ENCODE measurements around the gene PLEKHA8.
A peak's percentile ranks its signal among the peaks of the same experiment; 100 is the strongest.

PLEKHA8 gene, protein sequence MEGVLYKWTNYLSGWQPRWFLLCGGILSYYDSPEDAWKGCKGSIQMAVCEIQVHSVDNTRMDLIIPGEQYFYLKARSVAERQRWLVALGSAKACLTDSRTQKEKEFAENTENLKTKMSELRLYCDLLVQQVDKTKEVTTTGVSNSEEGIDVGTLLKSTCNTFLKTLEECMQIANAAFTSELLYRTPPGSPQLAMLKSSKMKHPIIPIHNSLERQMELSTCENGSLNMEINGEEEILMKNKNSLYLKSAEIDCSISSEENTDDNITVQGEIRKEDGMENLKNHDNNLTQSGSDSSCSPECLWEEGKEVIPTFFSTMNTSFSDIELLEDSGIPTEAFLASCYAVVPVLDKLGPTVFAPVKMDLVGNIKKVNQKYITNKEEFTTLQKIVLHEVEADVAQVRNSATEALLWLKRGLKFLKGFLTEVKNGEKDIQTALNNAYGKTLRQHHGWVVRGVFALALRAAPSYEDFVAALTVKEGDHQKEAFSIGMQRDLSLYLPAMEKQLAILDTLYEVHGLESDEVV

DNA sequence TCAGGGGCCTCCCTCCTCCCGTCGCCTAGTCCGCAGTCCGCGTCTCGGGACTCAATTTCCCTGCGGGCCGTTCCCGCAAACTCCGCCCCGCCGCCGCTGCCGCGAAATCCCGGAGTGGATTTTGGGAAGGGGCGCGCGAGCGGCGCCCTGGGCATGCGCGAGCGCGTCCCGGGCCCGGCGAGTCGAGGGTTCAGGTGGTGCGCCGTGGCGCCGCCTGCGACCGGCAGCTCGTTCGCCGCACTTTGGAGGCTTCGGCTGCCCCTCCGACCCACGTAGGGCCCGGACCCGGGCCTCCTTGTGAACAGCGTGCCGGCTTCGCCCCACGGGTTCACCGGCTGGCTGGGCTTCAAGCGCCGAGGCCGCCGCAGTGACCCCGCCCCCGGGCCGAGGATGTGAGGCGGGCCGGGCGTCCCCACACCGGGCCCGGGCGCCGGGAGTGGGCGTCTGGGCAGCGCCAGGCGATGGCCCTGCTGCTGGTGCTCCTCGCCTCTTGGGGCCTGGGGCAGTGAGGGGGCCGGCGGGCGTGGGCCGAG lies at the start of gene PLEKHA8:
PLEKHA8 (plus strand) TSS at position 197 of the 533 bp plus-strand sequence. CDS start 351 bp downstream, outside the sequence.
- H3K36me3 Mint-ChIP-seq, result peaks cover 1% of the 10 kb centered on the region
- DNase-seq (ENCODE audit: low spot score in 2 of 2) (peak; percentile 87 to 97), ATAC-seq (ENCODE audit: low read depth) (peak; percentile 50)
- no peaks in the 10 kb centered on the region for H3K27me3 Mint-ChIP-seq
- H3K27ac Mint-ChIP-seq, result peak within 1 kb of the TSS; percentile 97
- H3K9me3 Mint-ChIP-seq, result no peaks in the 10 kb centered on the region
- peak within 1 kb of the TSS; percentile 97 for H3K4me3 Mint-ChIP-seq
- peaks cover 17% of the 10 kb centered on the region for H3K4me1 Mint-ChIP-seq

DNA sequence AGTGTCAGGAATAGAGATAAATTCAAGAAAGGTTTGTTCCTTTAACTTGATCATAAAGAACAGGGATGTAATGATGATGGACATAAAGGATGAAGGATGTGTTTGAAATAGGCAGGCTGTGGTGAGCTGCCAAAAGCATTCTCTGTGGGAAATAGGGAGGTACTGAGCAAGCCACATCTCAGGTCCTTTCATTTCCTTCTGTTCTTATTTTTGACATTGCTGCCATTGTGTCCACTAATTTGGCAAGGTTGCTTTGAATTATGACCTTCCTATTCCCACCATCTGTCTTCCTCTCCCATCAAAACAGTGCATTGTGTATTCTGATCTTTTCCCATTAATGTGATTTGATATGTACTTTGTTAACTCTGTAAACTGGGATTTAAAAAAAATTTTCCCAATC lies 48.1 kb upstream of the PLEKHA8 start:
- H3K4me1 Mint-ChIP-seq, result peaks cover 36% of the 10 kb centered on the region
- H3K36me3 Mint-ChIP-seq, result peaks cover 7% of the 10 kb centered on the region
- H3K9me3 Mint-ChIP-seq, result no peaks in the 10 kb centered on the region
- H3K27ac Mint-ChIP-seq, result no peak overlapping the region
- no peaks in the 10 kb centered on the region for H3K27me3 Mint-ChIP-seq
- DNase-seq (ENCODE audit: low spot score in 2 of 2), result no peak
- H3K4me3 Mint-ChIP-seq, result no peak overlapping the region
- ATAC-seq (ENCODE audit: low read depth), result no peak

DNA sequence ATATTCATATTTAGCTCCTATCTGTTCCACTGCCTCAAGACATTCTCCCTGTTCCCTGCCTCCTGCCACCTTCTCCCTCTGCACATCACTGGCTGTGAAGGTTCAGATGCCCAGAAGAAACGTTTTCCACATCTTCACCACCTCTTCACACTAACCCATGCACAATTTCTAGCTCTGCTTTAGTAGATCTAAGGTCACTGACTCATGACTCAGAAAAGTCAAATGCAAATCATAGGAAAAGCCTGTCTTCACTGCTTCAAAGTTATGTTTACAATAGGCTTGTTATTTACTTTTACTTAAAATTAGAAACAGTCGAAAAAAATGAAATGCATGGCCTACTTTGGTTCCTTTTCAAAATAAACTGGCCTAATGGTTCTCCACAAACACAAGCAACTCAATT lies 41.1 kb upstream of the PLEKHA8 start:
- ATAC-seq (ENCODE audit: low read depth), result no peak
- Mint-ChIP-seq H3K36me3 (peaks cover 2% of the 10 kb centered on the region), H3K27ac (peak overlapping the region; percentile 86), H3K9me3 (no peaks in the 10 kb centered on the region), H3K4me1 (peaks cover 30% of the 10 kb centered on the region), H3K4me3 (peak overlapping the region; percentile 85), H3K27me3 (no peaks in the 10 kb centered on the region)
- no peak for DNase-seq (ENCODE audit: low spot score in 2 of 2)

DNA sequence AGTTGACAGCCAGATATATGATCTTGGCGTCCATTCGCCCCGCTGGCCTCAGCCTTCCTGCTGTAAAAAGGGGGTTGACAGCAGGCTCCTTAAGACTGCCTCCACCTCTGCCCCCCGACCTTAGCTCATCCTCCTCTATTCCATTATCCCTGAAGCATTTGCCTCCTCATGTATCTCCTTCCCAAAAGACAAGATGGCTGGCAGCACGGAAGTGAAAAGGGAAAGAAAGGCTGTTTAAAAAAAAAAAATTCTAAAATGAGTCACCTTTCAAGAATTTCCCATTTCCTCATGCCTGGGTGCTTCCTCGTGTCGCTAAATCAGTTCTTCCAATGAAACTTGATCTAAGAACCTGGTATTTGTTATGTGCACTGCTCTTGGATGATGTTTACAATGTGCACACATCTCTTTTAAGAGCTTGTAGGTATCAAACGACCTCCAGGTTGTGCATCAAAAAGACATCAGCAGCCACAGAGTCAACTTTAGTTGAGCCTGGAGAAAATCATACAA lies 40.3 kb upstream of the PLEKHA8 start:
- ATAC-seq (ENCODE audit: low read depth), result no peak
- Mint-ChIP-seq H3K4me1 (peaks cover 28% of the 10 kb centered on the region), H3K27ac (peak overlapping the region; percentile 86), H3K36me3 (peaks cover 2% of the 10 kb centered on the region), H3K27me3 (no peaks in the 10 kb centered on the region), H3K4me3 (peak overlapping the region; percentile 87), H3K9me3 (no peaks in the 10 kb centered on the region)
- DNase-seq (ENCODE audit: low spot score in 2 of 2), result no peak

DNA sequence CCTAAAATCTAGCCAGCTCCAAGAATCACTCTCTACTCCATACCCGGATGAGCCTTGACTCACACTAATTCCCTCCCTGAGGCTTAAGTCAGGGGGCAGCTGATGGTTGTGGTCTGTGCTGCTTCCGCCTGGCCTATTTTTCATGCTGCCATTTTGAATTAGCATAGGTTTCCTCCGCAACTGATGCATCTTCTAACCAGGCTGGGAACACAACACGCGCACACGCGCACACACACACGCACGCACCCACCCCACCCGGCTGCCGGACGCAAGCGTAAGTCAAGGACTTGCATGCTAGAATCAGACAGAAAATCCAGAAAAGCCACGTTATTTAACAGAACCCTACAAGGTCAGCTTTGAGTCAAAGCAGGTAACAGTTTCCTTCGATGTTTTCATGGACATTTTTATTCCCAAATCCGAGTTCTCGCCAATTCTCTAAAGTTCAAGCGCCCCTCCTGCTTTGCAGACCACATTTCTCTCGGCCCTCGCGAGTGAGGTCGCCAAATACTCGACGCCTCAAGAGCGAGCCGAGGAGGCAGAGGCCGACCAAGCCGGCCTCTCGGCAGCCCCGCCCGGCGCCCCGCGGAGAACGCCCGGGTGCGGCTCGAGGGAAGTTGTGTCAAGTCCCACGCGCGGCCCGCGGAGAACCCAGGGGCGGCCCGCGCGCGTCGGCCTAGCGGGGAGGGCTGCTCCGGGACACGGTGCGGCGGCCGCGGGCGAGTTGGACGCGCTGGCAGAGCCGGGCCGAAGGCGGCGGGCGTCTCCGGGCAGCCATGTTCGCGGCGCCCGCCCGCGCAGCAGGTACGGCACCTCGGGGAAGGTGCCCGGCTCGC lies 39.6 kb upstream of the PLEKHA8 start:
- Mint-ChIP-seq H3K9me3 (no peaks in the 10 kb centered on the region), H3K27ac (peak overlapping the region; percentile 86)

DNA sequence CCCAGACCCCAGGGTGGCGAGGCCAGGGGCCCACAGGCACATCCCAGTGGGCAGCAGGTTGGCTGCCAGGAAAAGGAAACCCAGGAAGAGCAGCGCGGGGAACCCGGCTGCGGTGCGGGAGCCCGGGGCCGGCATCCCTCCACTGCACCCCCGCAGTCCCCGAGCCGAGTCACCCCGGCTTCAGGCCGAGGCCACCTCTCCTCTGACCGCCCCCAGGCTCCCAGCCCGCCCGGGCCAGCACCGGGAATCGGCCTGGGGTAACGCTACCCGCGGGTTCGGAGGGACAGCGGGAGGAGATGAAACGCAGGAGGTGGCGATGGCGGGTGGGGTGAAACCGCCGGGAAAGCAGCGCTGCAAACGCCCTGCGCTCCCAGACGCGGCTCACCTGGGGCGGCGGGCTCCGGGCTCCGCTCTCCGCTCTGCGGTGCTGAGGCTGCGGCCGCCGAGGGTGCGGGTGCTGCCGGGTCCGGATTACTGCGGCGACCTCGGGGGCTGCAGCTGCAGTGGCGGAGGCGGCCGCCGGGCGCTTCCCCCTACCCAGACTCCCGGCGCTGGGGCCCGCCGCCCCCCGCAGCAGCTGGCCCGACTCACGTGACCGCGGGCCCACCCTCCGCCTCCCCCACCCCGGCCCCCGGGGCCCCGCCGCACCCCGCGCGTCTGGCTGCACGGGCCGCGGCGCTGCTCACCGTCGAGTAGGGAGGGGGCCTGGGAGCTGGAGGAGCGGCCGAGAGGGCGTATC lies 38.8 kb upstream of the PLEKHA8 start, which contains the start of gene SCRN1:
SCRN1 (minus strand) TSS at position 545 of the 739 bp plus-strand sequence. CDS start 20,734 bp downstream, outside the sequence.
- ATAC-seq (ENCODE audit: low read depth), result peak; percentile 53
- Mint-ChIP-seq H3K4me1 (peaks cover 23% of the 10 kb centered on the region), H3K27me3 (no peaks in the 10 kb centered on the region), H3K4me3 (peak within 1 kb of the TSS; percentile 87), H3K27ac (peak within 1 kb of the TSS; percentile 89), H3K36me3 (no peaks in the 10 kb centered on the region), H3K9me3 (no peaks in the 10 kb centered on the region)
- DNase-seq (ENCODE audit: low spot score in 2 of 2), result peak; percentile 33 to 63

More for the DNA sequence above, 39.6 kb upstream of the PLEKHA8 start:
- H3K4me3 Mint-ChIP-seq, result peak overlapping the region; percentile 87
- peak; percentile 43 for ATAC-seq (ENCODE audit: low read depth)
- H3K36me3 Mint-ChIP-seq, result peaks cover under 1% of the 10 kb centered on the region
- DNase-seq (ENCODE audit: low spot score in 2 of 2), result peak; percentile 27 to 43
- no peaks in the 10 kb centered on the region for H3K27me3 Mint-ChIP-seq
- peaks cover 24% of the 10 kb centered on the region for H3K4me1 Mint-ChIP-seq

DNA sequence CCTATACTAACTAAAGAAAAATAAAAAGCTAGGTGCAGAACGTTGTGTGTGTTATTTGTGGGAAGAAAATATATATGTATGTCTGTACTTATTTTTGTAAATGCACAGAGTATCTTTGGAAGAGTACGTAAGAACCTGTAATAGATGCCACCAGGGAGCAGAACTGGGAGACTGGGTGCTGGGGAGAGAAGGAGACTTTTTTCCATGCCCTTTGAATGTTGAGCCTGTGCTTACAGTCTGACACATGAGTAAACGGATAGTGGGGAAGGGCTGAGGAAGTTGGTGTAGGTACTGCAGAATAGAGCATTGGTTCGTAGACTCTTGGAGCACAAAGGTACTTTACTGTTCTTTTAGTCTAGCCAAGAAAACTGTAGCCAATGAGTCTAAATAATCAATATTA lies 37.3 kb upstream of the PLEKHA8 start:
- DNase-seq (ENCODE audit: low spot score in 2 of 2), result no peak
- Mint-ChIP-seq H3K4me3 (peak overlapping the region; percentile 72), H3K4me1 (peaks cover 18% of the 10 kb centered on the region), H3K9me3 (no peaks in the 10 kb centered on the region), H3K27me3 (no peaks in the 10 kb centered on the region), H3K36me3 (no peaks in the 10 kb centered on the region), H3K27ac (peak overlapping the region; percentile 89)
- no peak for ATAC-seq (ENCODE audit: low read depth)

DNA sequence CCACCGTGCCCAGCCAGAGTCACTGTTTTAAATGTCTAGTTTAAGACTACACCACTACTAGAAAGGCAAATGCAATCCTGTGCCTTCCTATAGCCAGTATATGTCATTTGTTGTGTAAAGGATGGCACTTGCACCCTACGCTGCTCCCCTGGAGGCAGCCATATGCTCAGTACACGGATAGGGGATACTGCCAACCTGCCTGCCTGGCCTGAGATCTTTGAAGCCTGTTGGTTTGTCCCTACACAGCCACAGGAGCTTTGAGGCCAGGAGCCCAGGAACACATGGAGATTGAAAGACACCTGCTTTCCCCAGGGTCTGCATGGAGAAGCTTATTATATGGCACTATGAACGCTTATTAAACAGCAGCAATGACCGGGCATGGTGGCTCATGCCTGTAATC lies 36.3 kb upstream of the PLEKHA8 start:
- H3K27me3 Mint-ChIP-seq, result no peaks in the 10 kb centered on the region

DNA sequence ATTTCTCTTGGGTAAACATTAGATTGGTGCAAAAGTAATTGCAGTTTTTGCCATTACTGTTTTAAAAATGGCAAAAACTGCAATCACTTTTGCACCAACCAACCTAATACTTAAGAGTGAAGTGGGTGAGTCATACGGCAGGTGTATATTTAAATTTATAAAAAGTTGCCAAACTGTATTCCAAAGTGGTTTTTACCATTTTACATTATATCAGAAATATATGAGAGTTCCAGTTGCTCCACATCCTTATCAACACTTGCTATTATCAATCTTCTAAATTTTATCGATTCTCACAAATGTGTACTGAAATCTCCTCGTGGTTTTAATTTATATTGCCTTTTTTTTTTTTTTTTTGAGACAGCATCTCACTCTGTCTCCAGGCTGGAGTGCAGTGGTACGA lies 35.1 kb upstream of the PLEKHA8 start:
- Mint-ChIP-seq H3K27me3 (no peaks in the 10 kb centered on the region), H3K27ac (no peak overlapping the region), H3K36me3 (peaks cover 4% of the 10 kb centered on the region), H3K4me1 (peaks cover 9% of the 10 kb centered on the region), H3K9me3 (peaks cover 5% of the 10 kb centered on the region), H3K4me3 (no peak overlapping the region)
- no peak for DNase-seq (ENCODE audit: low spot score in 2 of 2)
- no peak for ATAC-seq (ENCODE audit: low read depth)

More for the DNA sequence above, 36.3 kb upstream of the PLEKHA8 start:
- no peak overlapping the region for H3K4me3 Mint-ChIP-seq
- DNase-seq (ENCODE audit: low spot score in 2 of 2) (no peak), ATAC-seq (ENCODE audit: low read depth) (no peak)
- peaks cover 2% of the 10 kb centered on the region for H3K36me3 Mint-ChIP-seq
- peaks cover 17% of the 10 kb centered on the region for H3K4me1 Mint-ChIP-seq
- peaks cover 5% of the 10 kb centered on the region for H3K9me3 Mint-ChIP-seq
- H3K27ac Mint-ChIP-seq, result no peak overlapping the region

DNA sequence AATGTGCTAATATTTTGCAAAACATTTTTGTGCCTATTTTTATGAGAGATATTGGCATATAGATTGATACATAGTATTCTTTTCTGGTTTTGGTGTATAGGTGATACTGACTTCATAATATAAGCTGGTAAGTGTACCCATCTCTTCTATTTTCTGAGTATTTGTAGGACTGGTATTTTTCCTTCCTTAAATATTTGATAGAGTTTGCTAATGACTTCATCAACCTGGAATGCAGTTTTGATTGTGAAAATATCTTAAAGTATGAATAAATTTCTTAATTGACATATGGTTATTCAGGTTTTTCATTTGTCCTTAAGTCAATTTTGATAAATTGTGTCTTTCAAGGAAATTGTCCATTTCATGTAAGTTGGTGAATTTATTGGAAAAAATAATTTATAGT lies 32.6 kb upstream of the PLEKHA8 start:
- peaks cover 5% of the 10 kb centered on the region for H3K9me3 Mint-ChIP-seq
- no peaks in the 10 kb centered on the region for H3K27me3 Mint-ChIP-seq
- DNase-seq (ENCODE audit: low spot score in 2 of 2) (no peak), ATAC-seq (ENCODE audit: low read depth) (no peak)
- H3K4me1 Mint-ChIP-seq, result peaks cover 2% of the 10 kb centered on the region
- H3K4me3 Mint-ChIP-seq, result no peak overlapping the region
- H3K36me3 Mint-ChIP-seq, result peaks cover 4% of the 10 kb centered on the region
- no peak overlapping the region for H3K27ac Mint-ChIP-seq

DNA sequence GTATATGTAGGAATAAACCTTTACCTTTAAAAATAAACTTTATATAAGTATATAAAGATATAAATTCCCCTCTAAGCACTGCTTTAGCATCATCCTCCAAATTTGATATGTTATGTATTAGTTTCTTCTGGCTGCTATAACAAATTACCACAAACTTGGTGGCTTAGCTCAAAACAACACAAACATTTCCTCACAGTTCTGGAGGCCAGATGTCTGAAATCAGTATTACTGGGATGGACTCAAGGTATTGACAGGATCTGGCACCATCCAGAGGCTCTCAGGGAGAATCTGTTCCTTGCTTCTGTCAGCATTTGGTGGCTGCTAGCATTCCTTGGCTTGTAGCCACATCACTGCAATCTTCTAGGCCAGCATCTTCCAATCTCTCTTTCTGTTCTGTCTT lies 31.9 kb upstream of the PLEKHA8 start:
- Mint-ChIP-seq H3K9me3 (peaks cover 5% of the 10 kb centered on the region), H3K4me3 (no peak overlapping the region), H3K27ac (no peak overlapping the region), H3K36me3 (peaks cover 4% of the 10 kb centered on the region), H3K27me3 (no peaks in the 10 kb centered on the region), H3K4me1 (no peaks in the 10 kb centered on the region)
- DNase-seq (ENCODE audit: low spot score in 2 of 2) (no peak), ATAC-seq (ENCODE audit: low read depth) (no peak)

DNA sequence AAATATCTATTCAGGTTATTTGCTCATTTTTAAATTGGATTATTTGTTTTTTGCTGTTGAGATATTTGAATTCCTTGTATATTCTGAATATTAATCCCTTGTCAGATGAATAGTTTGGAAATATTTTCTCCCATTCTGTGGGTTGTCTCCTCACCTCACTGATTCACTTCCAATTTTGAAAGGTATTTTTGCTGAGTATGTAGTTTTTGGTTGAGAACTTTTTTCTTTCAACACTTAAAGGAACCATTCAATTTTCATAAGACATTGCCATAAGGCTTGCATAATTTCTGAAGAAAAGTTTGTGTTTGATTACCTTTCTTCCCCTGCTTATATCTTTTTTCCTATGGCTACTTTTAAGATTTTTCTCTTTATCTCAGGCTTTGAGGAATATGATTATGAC lies 29.7 kb upstream of the PLEKHA8 start:
- peaks cover 5% of the 10 kb centered on the region for H3K9me3 Mint-ChIP-seq
- H3K27me3 Mint-ChIP-seq, result no peaks in the 10 kb centered on the region
- DNase-seq (ENCODE audit: low spot score in 2 of 2) (no peak), ATAC-seq (ENCODE audit: low read depth) (no peak)
- peaks cover 4% of the 10 kb centered on the region for H3K36me3 Mint-ChIP-seq
- H3K4me3 Mint-ChIP-seq, result no peak overlapping the region
- no peaks in the 10 kb centered on the region for H3K4me1 Mint-ChIP-seq
- H3K27ac Mint-ChIP-seq, result no peak overlapping the region

DNA sequence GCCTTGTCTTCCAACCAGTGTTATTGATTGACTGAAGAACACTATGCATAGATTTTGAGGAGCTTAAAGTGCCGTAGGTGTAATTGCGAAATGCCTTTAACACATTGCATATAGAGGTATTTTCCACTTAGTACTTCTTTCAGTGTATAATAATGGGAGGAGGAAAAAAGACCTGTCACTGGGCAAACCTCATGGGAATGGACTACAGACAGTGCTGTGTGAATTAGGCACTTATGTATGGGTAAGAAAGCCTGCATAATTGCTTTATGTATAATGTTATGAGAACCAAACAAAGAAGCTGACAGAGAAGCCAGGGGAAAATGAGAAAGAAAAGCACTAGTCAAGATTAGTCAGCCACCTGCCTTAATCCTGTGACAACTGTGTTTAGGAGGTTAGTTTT lies 26.2 kb upstream of the PLEKHA8 start:
- Mint-ChIP-seq H3K27ac (no peak overlapping the region), H3K27me3 (no peaks in the 10 kb centered on the region), H3K4me1 (no peaks in the 10 kb centered on the region), H3K36me3 (peaks cover 1% of the 10 kb centered on the region), H3K4me3 (no peak overlapping the region), H3K9me3 (no peaks in the 10 kb centered on the region)
- DNase-seq (ENCODE audit: low spot score in 2 of 2) (no peak), ATAC-seq (ENCODE audit: low read depth) (no peak)
